Raji (cell line): ENCODE measurements around the gene KLHL30.

ENCODE experiments used
- POLR2A ChIP-seq: IDR thresholded peaks from 2 replicates; pipeline ENCODE4 v1.6.1; 2011; ENCODE audit warnings: low read depth, low read length, control low read depth; ENCODE audit not compliant: insufficient read depth

KLHL30 gene

GRCh38 chr2:238182362-238182761 is 43.9 kb downstream of the KLHL30 start:
- no peak for TF ChIP-seq POLR2A

GRCh38 chr2:238183821-238184220 is 45.4 kb downstream of the KLHL30 start:
- no peak for TF ChIP-seq POLR2A

- no peak for TF ChIP-seq POLR2A
Measured at GRCh38 chr2:238187618-238188548, 49.4 kb downstream of the KLHL30 start.

- TF ChIP-seq POLR2A = no peak
Measured at GRCh38 chr2:238190445-238190844, 52.0 kb downstream of the KLHL30 start.
